Measurements from ENCODE around the gene RBM28.

- TF ChIP-seq CTCF (conservative IDR thresholded peaks at IDR 0.05; ENCODE audit: low read depth, low read length): no peak
- no peak for TF ChIP-seq EZH2 (IDR thresholded peaks at IDR 0.05; ENCODE audit: borderline replicate concordance, low read depth, low read length, poor library complexity, severe bottlenecking)
These were observed 29.9 kb upstream of the RBM28 start for GRCh38 chr7:128373606-128374005.

All from A673 (cell line).